Activated CD4-positive, alpha-beta T cell treated with anti-CD3 and anti-CD28 coated beads, Interleukin-2, amount 50 U/mL, for 16 hours (primary cell): Measurements from ENCODE around the gene MECR.

Source experiments
- DNase-seq: peaks from one replicate; pipeline ENCODE4 v3.0.0-alpha.2; 2020

The MECR gene

GRCh38 chr1:29201595-29202051 is 29.1 kb downstream of the MECR start:
- DNase-seq = no peak

DNA sequence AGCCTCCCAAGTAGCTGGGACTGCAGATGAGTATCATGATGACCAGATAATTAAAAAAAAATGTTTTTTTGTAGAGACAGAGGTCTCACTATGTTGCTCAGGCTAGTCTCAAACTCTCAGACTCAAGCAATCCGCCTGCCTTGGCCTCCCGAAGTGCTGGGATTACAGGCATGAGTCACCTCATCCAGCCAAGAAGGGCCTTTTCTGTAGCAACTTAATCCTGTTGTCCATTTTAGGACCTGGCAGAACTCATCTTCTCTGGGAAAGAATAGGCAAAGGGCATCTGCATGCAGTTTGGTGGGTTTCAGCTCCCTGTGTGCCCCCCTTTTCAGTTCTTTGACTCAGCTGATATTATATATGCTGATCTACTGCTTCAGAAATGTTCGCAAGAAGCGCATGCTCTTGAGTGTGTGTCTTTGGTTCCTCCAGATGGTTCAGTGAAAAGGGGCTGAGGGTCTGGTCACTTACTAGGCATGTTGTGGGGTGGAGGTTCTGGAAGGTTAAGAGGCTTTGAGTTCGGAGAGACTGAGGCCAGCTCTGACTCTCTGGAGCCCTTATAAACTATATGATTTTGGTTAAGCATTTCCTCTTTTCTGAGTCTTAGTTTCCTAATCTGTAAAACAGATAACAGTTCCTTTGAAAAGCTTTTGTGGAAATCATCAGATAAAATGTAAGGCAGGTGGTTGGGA is 29.7 kb downstream of the MECR start:
- no peak for DNase-seq

DNA sequence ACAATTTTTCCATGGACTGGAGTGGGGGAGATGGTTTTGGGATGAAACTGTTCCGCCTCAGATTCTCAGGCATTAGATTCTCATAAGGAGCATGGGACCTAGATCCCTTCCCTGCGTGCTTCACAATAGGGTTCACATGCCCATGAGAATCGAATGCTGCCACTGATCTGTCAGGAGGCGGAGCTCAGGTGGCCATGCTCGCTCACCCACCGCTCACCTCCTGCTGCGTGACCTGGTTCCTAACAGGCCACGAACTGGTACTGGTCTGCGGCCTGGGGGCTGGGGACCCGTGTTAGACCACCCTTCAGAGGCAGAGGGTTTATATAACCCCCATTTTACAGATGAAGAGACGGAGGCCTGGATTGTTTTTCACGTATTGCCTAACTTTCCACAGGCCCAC is 32.7 kb downstream of the MECR start:
- DNase-seq = no peak

DNA sequence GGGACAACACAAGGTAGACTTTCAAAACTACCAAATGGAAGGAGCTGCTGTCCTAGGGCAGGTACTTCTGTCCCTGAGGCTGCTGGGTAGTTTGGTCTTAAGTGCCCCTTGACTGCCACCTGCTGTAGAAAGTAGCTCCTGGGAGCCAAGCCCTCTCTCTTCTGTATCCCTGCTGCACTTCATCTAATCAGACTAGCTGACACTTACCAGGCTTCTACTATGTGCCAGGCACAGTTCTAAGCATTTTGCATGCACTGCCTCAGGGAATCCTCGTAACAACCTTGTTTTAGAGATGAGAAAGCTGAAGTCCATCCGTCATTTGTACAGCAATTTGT is 33.2 kb downstream of the MECR start:
- peak; percentile 34 for DNase-seq

DNA sequence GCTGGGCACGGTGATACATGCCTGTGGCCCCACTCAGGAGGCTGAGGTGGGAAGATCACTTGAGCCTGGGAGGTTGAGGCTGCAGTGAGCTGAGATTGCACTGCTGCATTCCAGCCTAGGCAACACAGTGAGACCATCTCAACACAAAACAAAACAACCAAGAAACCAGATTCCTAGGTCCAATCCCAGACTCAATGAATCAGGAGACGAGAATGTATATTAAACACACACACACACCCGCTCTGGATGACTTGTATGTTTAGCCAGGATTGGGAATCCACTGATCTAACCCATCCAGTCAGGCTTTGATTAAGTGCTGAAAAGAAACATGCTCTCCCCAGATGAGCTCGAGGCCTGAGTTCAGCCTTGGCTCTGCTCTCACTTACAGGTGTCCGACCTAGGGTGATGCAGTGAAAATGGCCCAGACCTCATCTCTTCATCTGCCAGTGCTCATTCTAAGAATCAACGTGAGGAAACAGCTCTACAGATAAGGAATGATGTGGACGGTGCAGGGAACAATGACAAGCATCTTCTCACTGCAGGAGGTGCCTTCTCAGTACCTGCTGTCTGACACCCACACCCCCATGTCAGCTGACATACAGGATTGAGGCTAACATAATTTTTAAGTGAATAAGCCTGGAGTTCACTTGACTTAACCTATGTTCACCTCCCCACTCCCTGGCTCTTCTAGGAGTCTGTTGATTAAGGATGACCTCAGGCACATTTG is 33.7 kb downstream of the MECR start:
- DNase-seq = no peak

GRCh38 chr1:29195881-29196291 is 34.8 kb downstream of the MECR start:
- no peak for DNase-seq

GRCh38 chr1:29193879-29194455 is 36.8 kb downstream of the MECR start:
- no peak for DNase-seq

- no peak for DNase-seq
Observed at GRCh38 chr1:29190718-29191117, 40.0 kb downstream of the MECR start.

DNA sequence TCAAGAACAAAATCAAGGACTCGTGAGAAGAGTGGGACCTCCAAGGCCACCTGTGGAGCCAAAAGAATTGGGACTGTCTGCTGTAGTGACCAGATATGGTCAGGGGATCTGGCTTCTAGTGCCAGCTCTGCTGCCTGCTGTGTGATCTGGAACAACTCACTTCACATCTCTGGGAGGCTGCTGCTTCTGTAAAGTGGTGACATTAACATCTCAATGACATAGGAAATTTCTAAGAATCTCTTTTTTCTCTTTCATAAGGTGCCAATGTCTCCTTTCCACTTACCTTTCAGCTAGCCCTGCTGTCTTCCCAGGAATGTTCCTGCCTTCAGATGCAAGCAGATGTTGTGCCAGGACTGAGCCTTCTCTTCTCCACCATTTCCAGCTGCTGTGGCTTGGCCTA is 44.0 kb downstream of the MECR start:
- DNase-seq = no peak

GRCh38 chr1:29186252-29186651 is 44.5 kb downstream of the MECR start:
- DNase-seq = no peak

- DNase-seq = no peak
Observed at GRCh38 chr1:29183287-29183686, 47.4 kb downstream of the MECR start.

DNA sequence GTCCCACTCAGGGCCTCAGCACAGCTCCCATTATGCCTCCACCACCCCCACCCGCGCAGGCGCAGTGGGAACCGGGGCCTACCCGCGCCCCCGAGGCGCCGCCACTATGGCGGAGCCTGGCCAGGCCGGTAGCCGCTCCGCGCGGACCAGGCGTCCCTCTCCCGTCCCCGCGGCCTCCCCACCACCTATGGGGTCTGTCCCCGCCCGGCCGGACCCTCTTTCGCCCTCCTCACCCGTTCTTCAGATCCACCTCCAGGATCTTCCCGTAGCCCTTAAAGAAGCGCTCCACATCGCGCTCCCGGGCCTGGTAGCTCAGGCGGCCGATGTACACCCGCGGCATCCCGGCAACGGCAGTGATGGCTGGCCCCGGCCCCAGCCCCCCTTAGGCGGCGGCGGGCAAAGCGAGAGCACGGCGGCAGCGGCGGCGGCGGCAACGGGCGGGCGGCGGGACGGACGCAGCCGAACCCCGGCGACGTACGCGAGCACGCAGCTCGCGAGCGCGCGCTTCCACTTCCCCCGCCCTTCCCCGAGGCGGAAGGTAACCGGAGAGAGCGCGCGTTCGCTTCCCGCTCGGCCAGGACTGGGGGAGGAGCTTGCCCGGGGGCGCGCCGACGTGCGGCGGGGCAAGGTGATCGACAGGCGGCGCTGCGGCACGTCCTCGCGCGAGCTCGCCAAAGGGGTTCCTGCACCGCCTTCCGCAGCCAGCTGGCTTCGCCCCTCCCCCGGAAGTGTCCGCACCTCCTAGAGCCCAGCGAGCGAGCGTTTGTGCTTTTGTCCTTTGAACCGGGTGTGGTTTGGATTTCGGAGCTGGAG is 49.1 kb downstream of the MECR start, which contains the start of gene SRSF4:
Gene SRSF4 (minus strand): TSS at position 488 of the 813 bp plus-strand sequence. CDS start 148 bp downstream, at position 340.
- DNase-seq = peak; percentile 99

GRCh38 chr1:29180497-29181412 is 50.0 kb downstream of the MECR start:
- DNase-seq = no peak

DNA sequence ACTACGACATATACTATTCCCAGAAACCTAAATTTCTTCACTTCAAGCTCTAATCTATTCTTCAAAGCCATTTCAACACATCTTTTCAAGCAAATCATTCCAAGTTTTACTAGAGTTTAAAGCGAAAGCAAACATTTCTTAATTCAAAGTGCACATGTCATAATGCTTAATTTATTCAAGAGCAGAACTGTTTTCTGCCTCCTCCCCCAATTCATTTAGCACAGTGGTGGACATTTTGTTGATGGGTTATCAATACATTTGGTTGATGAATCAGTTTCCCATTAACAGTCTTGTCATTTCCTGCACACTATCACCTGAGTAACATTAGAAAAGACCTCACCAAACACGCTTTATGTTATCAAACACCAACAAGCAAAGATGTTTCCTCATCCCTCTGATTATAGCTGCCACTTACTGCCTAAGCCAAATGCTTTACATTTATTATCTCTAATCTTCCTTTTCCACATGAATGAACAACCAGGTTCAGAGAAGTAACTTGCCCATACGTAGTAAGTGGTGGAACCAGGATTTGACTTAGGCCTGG is 51.0 kb downstream of the MECR start:
- peak; percentile 35 for DNase-seq

GRCh38 chr1:29177022-29177705 is 53.6 kb downstream of the MECR start:
- DNase-seq = no peak

DNA sequence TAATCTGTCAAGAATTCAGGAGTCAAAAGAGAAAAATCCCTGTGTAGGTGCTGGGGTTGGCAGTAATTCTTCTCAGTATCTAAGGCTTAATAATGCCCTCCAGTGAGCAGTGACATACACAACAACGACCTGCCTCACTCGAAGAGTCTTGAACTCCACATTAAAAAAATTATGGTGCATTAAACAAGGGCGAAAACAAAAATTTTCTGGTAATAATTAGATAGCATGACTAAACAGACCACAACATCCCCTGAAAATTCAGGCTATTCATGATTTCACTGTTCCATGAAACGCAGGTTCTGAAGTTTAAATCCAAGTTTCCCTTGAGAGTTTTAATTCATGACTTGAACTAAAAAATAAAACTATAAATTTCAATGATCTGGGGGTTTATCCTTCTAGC is 54.2 kb downstream of the MECR start:
- no peak for DNase-seq

- DNase-seq = no peak
Observed at GRCh38 chr1:29172415-29172939, 58.3 kb downstream of the MECR start.

DNA sequence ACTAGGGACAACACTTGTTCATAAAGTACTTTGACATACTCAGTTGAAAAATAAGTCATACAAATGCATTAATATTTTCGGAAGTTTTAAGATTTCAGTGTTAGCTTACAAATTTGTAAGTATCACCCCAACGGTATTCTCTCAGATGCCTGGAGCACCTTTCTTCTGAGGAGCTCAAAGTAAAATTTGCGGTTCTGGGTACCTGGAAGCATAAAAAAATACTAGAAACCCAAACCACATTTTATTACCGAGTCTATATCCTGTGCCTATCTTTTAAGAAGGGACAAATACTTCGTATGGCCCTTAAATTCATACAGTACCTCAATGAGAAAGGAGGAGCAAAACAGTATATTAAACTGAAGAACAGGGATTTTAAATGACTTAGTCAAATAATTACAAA is 59.2 kb downstream of the MECR start:
- no peak for DNase-seq

- no peak for DNase-seq
Observed at GRCh38 chr1:29171089-29171488, 59.6 kb downstream of the MECR start.

- DNase-seq = no peak
Observed at GRCh38 chr1:29169976-29170375, 60.8 kb downstream of the MECR start.

DNA sequence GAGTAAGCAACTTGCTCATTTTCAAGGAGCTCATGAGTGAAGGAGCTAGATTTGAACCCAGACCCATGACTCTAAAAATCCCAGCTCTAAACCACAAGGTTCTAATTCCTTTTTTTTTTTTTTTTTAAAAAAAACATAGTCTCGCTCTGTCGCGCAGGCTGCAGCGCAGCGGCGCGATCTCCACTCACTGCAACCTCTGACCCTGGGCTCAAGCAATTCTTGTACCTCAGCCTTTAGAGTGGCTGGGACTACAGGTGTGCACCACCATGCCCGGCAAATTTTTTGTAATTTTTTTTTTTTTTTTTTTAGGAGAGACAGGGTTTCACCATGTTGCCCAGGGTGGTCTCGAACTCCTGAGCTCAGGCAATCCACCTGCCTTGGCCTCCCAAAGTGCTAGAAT is 62.8 kb downstream of the MECR start:
- no peak for DNase-seq
